ENCODE results near the gene CRAMP1.
"Not testable (repeated sequence)": the region's sequence is repeated elsewhere in the genome, so short reads cannot be mapped to it uniquely, and the experiment has no call there.

Gene CRAMP1

GRCh38 chr16:1612320-1613111 lies at the start of gene CRAMP1:
Gene CRAMP1 (plus strand): TSS chr16:1612360. CDS start chr16:1614640, 2,280 bp downstream.
- no peak for DNase-seq

- no peak for DNase-seq
These were observed 48.4 kb upstream of the CRAMP1 start for GRCh38 chr16:1563786-1564185.

- DNase-seq = no peak
These were observed 47.8 kb upstream of the CRAMP1 start for GRCh38 chr16:1564325-1564724.

- DNase-seq = peak in 1 of 14 donors; percentile 77
These were observed 46.9 kb upstream of the CRAMP1 start for GRCh38 chr16:1565083-1565805.

- DNase-seq = no peak
These were observed 44.2 kb upstream of the CRAMP1 start for GRCh38 chr16:1567988-1568387.

GRCh38 chr16:1571012-1571671 lies 41.0 kb upstream of the CRAMP1 start:
- no peak for DNase-seq

GRCh38 chr16:1572673-1573072 lies 39.5 kb upstream of the CRAMP1 start:
- no peak for DNase-seq

- DNase-seq = no peak
These were observed 38.9 kb upstream of the CRAMP1 start for GRCh38 chr16:1573301-1573700.

- no peak for DNase-seq
These were observed 36.6 kb upstream of the CRAMP1 start for GRCh38 chr16:1575578-1575977.

GRCh38 chr16:1579214-1579613 lies 32.9 kb upstream of the CRAMP1 start:
- no peak for DNase-seq

- no peak for DNase-seq
These were observed 31.9 kb upstream of the CRAMP1 start for GRCh38 chr16:1580256-1580655.

- DNase-seq = no peak
These were observed 31.2 kb upstream of the CRAMP1 start for GRCh38 chr16:1580956-1581355.

- DNase-seq = no peak
These were observed 30.4 kb upstream of the CRAMP1 start for GRCh38 chr16:1581804-1582203.

- DNase-seq = no peak
These were observed 29.0 kb upstream of the CRAMP1 start for GRCh38 chr16:1583180-1583579.

- DNase-seq = no peak
These were observed 27.2 kb upstream of the CRAMP1 start for GRCh38 chr16:1584926-1585484.

GRCh38 chr16:1590366-1590765 lies 21.8 kb upstream of the CRAMP1 start:
- no peak for DNase-seq

- DNase-seq = no peak
These were observed 21.0 kb upstream of the CRAMP1 start for GRCh38 chr16:1590930-1591705.

- peak in 1 of 14 donors; percentile 45 for DNase-seq
These were observed 19.7 kb upstream of the CRAMP1 start for GRCh38 chr16:1592446-1592845.

GRCh38 chr16:1595511-1595910 lies 16.6 kb upstream of the CRAMP1 start:
- not testable (repeated sequence) for DNase-seq

- DNase-seq = no peak
These were observed 15.6 kb upstream of the CRAMP1 start for GRCh38 chr16:1596516-1596915.

- DNase-seq = no peak
These were observed 15.0 kb upstream of the CRAMP1 start for GRCh38 chr16:1597154-1597553.

GRCh38 chr16:1601031-1601430 lies 11.1 kb upstream of the CRAMP1 start:
- no peak for DNase-seq
